ENCODE results near the gene ADARB2.
"Not testable (repeated sequence)": the region's sequence is repeated elsewhere in the genome, so short reads cannot be mapped to it uniquely, and the experiment has no call there.

The ADARB2 gene

DNA sequence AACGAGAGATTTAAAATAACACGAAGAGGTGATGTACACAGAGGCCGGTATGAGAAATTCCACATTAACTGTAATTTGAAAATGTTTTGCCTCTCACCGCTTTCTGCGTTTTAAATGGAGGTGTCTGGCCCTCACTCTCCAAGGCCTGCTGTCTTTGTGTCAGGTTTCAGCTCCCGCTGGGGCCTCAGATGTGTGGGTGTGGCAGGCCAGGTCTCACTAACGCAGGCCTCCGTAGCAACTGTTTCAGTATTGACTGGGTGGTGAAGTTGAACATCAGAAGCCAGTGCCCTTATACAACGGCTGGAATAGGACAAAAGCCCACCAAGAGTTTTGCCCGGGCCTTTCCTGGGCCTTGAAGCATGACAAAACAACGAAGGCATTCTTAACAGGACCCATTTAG, 303.1 kb downstream of the ADARB2 start:
- Histone ChIP-seq H3K4me1 (ENCODE audit: control insufficient read depth in 1 of 2, insufficient read depth in 1 of 2, low read depth in 1 of 2, low read length in 1 of 2) (no peaks in the 10 kb centered on the region), H3K36me3 (no peaks in the 10 kb centered on the region), H3K4me3 (ENCODE audit: low read depth in 1 of 2, low read length in 1 of 2) (no peak overlapping the region), H3K9me3 (no peaks in the 10 kb centered on the region), H3K27me3 (no peaks in the 10 kb centered on the region), H3K27ac (no peak overlapping the region)
- TF ChIP-seq, protein P1, sequence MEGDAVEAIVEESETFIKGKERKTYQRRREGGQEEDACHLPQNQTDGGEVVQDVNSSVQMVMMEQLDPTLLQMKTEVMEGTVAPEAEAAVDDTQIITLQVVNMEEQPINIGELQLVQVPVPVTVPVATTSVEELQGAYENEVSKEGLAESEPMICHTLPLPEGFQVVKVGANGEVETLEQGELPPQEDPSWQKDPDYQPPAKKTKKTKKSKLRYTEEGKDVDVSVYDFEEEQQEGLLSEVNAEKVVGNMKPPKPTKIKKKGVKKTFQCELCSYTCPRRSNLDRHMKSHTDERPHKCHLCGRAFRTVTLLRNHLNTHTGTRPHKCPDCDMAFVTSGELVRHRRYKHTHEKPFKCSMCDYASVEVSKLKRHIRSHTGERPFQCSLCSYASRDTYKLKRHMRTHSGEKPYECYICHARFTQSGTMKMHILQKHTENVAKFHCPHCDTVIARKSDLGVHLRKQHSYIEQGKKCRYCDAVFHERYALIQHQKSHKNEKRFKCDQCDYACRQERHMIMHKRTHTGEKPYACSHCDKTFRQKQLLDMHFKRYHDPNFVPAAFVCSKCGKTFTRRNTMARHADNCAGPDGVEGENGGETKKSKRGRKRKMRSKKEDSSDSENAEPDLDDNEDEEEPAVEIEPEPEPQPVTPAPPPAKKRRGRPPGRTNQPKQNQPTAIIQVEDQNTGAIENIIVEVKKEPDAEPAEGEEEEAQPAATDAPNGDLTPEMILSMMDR (IDR thresholded peaks at IDR 0.05) = no peak

DNA sequence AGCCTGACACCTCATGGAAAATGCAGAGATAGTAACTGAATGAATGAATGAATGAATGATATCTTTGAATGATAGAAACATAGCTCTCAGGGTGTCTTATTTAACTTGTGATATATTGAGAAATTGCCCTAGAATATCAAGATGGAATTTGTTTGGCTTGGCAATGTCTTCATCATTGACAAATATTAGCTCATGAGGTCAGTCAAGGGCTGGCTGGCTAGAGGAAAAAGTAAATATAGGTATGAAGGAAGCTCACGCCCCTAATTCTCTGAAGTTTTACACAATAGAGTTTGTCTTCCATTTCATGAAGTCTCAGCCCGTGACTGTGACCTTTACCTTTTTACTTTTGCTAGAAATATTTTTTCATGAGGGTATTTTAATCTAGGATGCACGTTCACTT, 305.2 kb downstream of the ADARB2 start:
- Histone ChIP-seq H3K4me1 (ENCODE audit: control insufficient read depth in 1 of 2, insufficient read depth in 1 of 2, low read depth in 1 of 2, low read length in 1 of 2) (no peaks in the 10 kb centered on the region), H3K27me3 (peaks cover 4% of the 10 kb centered on the region), H3K27ac (no peak overlapping the region), H3K4me3 (ENCODE audit: low read depth in 1 of 2, low read length in 1 of 2) (no peak overlapping the region), H3K9me3 (no peaks in the 10 kb centered on the region), H3K36me3 (no peaks in the 10 kb centered on the region)
- TF ChIP-seq, protein P1 (IDR thresholded peaks at IDR 0.05) = no peak

DNA sequence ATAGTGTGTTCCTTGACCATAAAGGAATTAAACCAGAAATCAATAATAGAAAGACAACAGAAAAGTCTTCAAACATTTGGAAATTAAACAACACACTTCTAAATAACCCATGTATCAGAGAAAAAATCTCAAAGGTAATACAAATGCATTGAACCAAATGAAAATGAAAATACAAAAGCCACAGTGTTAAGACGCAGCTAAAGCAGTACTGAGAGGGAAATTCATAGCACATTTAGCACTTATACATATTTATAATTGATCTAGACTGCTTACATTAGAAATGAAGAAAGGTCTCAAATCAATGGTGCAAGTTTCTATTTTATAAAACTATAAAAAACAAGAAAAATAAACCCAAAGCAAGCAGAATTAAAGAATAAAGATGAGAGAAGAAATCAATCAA, 306.1 kb downstream of the ADARB2 start:
- Histone ChIP-seq H3K27ac (no peak overlapping the region), H3K36me3 (no peaks in the 10 kb centered on the region), H3K27me3 (peaks cover 14% of the 10 kb centered on the region), H3K4me3 (ENCODE audit: low read depth in 1 of 2, low read length in 1 of 2) (no peak overlapping the region), H3K4me1 (ENCODE audit: control insufficient read depth in 1 of 2, insufficient read depth in 1 of 2, low read depth in 1 of 2, low read length in 1 of 2) (no peaks in the 10 kb centered on the region), H3K9me3 (no peaks in the 10 kb centered on the region)
- TF ChIP-seq, protein P1 (IDR thresholded peaks at IDR 0.05) = no peak

DNA sequence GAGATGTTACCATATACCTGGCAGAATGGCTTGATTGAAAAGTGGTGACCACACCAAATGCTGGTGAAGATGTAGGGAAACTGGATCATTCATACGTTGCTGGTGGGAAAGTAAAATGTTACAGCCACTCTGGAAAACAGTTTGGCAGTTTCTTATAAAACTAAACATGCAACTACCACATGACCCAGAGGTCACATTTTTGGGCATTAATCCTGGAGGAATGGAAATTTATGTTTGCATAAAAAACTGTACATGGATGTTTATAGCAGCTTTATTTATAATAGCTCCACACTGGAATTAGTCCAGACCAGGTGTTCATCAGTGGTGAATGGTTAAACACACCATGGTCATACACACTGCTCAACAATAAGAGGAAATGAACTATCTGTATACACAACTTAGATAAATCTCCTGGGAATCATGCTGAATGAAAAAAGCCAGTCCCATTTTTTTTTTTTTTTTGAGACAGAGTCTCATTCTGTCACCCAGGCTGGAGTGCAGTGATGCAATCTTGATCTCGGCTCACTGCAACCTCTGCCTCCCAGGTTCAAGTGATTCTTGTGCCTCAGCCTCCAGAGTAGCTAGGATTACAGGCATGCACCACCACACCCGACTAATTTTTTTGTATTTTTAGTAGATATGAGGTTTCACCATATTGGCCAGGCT, 309.7 kb downstream of the ADARB2 start:
- H3K36me3 ChIP-seq; H3K4me3 ChIP-seq (ENCODE audit: low read depth in 1 of 2, low read length in 1 of 2); H3K4me1 ChIP-seq (ENCODE audit: control insufficient read depth in 1 of 2, insufficient read depth in 1 of 2, low read depth in 1 of 2, low read length in 1 of 2); H3K27ac ChIP-seq; H3K9me3 ChIP-seq: not testable (repeated sequence)
- H3K27me3 ChIP-seq = peaks cover 35% of the 10 kb centered on the region

DNA sequence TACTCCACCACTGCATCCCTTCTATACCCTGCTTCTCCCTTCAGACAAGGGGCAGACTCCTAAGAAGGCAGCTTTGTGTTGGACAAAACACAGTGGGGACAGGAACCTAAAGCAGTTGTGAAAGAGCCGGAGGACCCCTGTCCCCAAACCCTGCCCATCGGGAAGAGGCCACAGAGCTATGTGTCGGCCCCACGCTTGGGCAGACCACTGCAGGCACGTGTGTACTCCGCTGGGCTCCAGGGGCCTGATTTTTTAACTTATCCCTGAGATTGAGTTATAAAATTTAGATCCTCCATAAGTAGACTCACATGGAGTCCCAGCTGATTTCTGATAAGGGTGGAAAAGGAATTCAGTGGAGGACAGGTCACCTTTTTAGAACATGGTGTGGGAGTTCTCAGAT, 310.5 kb downstream of the ADARB2 start:
- H3K4me3 ChIP-seq (ENCODE audit: low read depth in 1 of 2, low read length in 1 of 2) = no peak overlapping the region
- no peaks in the 10 kb centered on the region for H3K36me3 ChIP-seq
- H3K27ac ChIP-seq = no peak overlapping the region
- no peaks in the 10 kb centered on the region for H3K9me3 ChIP-seq
- TF ChIP-seq, protein P1 (IDR thresholded peaks at IDR 0.05) = no peak
- H3K27me3 ChIP-seq = peaks cover 35% of the 10 kb centered on the region
- no peaks in the 10 kb centered on the region for H3K4me1 ChIP-seq (ENCODE audit: control insufficient read depth in 1 of 2, insufficient read depth in 1 of 2, low read depth in 1 of 2, low read length in 1 of 2)

DNA sequence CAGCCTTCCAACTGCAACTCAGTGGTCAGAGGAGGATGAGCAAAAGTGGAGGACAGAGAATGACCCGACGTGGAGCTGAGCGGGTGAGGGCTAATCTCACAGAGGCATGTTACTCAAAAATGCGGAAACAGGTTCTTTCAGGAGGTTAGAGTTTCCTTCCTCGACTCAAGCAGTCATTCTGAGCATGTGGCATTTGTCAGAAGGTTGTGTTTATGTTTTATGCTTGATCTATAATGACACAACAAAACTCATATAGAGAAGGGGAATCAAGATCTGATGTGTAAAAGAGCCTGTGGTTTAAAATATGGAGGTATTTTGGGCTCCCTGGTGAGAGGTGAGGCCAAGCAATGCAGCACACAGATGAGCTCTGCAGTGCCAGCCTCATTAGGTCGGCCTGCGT, 311.4 kb downstream of the ADARB2 start:
- H3K4me1 ChIP-seq (ENCODE audit: control insufficient read depth in 1 of 2, insufficient read depth in 1 of 2, low read depth in 1 of 2, low read length in 1 of 2) = no peaks in the 10 kb centered on the region
- no peak overlapping the region for H3K27ac ChIP-seq
- no peaks in the 10 kb centered on the region for H3K9me3 ChIP-seq
- TF ChIP-seq, protein P1 (IDR thresholded peaks at IDR 0.05) = no peak
- H3K27me3 ChIP-seq = peaks cover 42% of the 10 kb centered on the region
- H3K4me3 ChIP-seq (ENCODE audit: low read depth in 1 of 2, low read length in 1 of 2) = no peak overlapping the region
- H3K36me3 ChIP-seq = no peaks in the 10 kb centered on the region
